ENCODE data around the gene ZDHHC8. TPM values are rescaled to one million over a fixed set of nuclear protein-coding genes. Genes with fewer than 3 reads are reported as not detected.

Gene ZDHHC8
- total and polyA plus RNA-seq, 10 donors = 12.7 to 71.5 (median 33.6) TPM

DNA sequence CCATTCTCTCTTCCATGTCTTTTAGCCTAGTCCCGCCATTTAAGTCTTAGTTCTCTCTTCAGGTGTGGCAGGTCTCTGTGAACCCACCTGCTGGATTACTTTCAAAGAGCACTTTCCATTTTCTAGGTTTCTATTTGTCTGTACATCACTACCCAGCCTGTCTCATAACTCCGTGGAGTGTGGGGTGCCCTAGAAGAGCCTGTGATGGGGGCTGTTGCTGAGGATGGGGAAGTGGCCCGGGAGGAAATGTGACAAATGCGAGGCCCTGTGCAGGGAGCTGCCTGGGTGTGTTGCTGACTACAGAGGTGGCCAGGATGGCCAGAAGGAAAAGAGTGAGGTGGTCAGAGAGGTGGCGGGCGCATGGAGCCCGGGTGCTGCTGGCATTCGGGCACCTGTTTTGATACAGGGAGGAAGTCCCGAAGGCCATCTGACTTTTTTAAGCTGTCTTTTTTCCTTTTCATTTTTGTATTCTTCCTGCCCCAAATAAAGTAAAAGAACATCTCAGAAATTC lies 40.8 kb upstream of the ZDHHC8 start:
- intact Hi-C loops (cut with DNase I; ENCODE audit: low total_unique reads) = no loop called here
- Histone ChIP-seq H3K4me3 (no peak overlapping the region), H3K27me3 (replicated peaks in 1 of 7) (no peaks in the 10 kb centered on the region), H3K4me1 (peaks cover 0 to 56% (median 22%) of the 10 kb centered on the region in 6 donors), H3K27ac (peak overlapping the region in 6 of 8 donors; percentile 26 to 70 (median 56)), H3K9me3 (no peaks in the 10 kb centered on the region), H3K36me3 (peaks cover 5 to 100% (median 96%) of the 10 kb centered on the region in 6 donors)
- peak; percentile 55 for DNase-seq
- TF ChIP-seq POLR2AphosphoS5 (IDR thresholded peaks at IDR 0.05) (no peak), POLR2A (IDR thresholded peaks at IDR 0.05) (no peak)
- TF ChIP-seq, protein P1, sequence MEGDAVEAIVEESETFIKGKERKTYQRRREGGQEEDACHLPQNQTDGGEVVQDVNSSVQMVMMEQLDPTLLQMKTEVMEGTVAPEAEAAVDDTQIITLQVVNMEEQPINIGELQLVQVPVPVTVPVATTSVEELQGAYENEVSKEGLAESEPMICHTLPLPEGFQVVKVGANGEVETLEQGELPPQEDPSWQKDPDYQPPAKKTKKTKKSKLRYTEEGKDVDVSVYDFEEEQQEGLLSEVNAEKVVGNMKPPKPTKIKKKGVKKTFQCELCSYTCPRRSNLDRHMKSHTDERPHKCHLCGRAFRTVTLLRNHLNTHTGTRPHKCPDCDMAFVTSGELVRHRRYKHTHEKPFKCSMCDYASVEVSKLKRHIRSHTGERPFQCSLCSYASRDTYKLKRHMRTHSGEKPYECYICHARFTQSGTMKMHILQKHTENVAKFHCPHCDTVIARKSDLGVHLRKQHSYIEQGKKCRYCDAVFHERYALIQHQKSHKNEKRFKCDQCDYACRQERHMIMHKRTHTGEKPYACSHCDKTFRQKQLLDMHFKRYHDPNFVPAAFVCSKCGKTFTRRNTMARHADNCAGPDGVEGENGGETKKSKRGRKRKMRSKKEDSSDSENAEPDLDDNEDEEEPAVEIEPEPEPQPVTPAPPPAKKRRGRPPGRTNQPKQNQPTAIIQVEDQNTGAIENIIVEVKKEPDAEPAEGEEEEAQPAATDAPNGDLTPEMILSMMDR (IDR thresholded peaks at IDR 0.05 in 8 of 11, conservative IDR thresholded peaks at IDR 0.05 in 3 of 11) = no peak
- WGBS, 5 donors = 63 to 69% (median 66%) methylated on average over 9 of the region's 9 CpGs

DNA sequence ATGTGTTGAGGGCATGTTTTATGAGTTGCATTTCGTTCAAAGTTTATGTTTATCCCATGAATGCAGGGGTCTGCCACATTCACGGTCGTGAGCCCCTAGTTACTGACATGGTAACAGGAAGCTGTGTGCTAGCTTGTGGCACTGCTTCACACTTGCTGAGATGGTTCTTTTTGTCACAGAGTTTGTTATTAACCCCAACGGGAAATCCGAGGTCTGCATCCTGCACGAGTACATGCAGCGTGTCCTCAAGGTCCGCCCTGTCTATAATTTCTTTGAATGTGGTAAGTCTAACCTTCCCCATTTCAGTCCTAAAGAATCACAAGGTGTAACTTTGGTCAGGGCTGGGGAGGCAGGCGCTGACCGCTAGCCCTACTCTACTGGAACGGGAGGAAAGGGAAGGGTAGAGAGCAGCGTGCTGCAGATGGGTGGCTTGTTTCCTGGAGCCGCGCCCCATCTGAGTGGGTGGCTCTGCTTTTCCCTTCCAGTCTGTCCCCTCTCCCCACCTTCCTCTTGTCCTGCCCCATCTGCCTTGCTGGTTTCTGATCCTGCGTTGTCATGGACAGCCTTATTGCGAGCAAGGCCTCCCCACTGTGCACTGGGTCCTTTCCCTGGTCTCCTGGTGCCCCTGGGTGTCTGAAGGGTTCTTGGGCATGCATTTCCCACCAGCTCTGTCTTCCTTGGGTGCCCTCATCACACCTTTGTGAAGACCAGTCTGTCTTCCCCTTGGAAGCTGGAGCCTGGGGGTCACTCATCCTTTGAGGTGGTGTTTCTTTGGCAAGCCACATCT lies 39.7 kb upstream of the ZDHHC8 start:
- Histone ChIP-seq H3K9me3 (peaks cover 0 to 6% (median 2%) of the 10 kb centered on the region in 8 donors), H3K4me3 (peak overlapping the region in 1 of 8 donors; percentile 16), H3K4me1 (peaks cover 0 to 53% (median 22%) of the 10 kb centered on the region in 6 donors), H3K36me3 (peaks cover 3 to 100% (median 94%) of the 10 kb centered on the region in 6 donors), H3K27ac (peak overlapping the region in 5 of 8 donors; percentile 47 to 70 (median 57)), H3K27me3 (replicated peaks in 1 of 7) (no peaks in the 10 kb centered on the region)
- intact Hi-C loops (cut with DNase I; ENCODE audit: low total_unique reads) = no loop called here
- peak; percentile 69 for DNase-seq
- WGBS, 5 donors = 83 to 90% (median 87%) methylated on average over 16 of the region's 16 CpGs
- TF ChIP-seq POLR2AphosphoS5 (IDR thresholded peaks at IDR 0.05) = no peak
- TF ChIP-seq POLR2A (IDR thresholded peaks at IDR 0.05) = no peak
- TF ChIP-seq, protein P1 (IDR thresholded peaks at IDR 0.05 in 8 of 11, conservative IDR thresholded peaks at IDR 0.05 in 3 of 11) = no peak

DNA sequence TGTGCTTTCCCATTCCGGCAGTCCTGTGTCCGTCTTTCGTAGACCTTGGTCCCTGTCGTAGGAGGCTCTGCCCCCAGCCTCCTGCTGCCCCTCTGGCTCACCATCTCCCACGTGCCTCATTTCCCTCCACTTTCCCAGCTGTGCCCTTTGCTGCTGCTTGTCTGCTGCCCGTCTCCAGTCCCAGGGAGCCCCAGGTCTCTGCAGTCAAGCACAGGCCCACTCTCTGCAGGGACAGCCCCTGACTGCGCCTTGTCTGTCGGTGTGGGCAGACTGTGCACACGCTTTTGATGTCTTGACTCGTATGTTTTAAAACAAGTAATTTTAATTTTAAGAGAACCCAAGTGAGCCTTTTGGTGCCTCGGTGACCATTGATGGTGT lies 39.1 kb upstream of the ZDHHC8 start:
- H3K27ac ChIP-seq = peak overlapping the region in 5 of 8 donors; percentile 47 to 70 (median 57)
- TF ChIP-seq POLR2A (IDR thresholded peaks at IDR 0.05) = no peak
- TF ChIP-seq, protein P1 (IDR thresholded peaks at IDR 0.05 in 8 of 11, conservative IDR thresholded peaks at IDR 0.05 in 3 of 11) = no peak
- TF ChIP-seq POLR2AphosphoS5 (IDR thresholded peaks at IDR 0.05) = no peak
- peaks cover 0 to 47% (median 22%) of the 10 kb centered on the region in 6 donors for H3K4me1 ChIP-seq
- peaks cover 0 to 8% (median 2%) of the 10 kb centered on the region in 8 donors for H3K9me3 ChIP-seq
- 85 to 92% (median 86%) methylated on average over 11 of the region's 11 CpGs for WGBS, 5 donors
- intact Hi-C loops (cut with DNase I; ENCODE audit: low total_unique reads) = no loop called here
- H3K4me3 ChIP-seq = peak overlapping the region in 1 of 8 donors; percentile 16
- DNase-seq = peak; percentile 63
- H3K36me3 ChIP-seq = peaks cover 3 to 100% (median 93%) of the 10 kb centered on the region in 6 donors
- no peaks in the 10 kb centered on the region for H3K27me3 ChIP-seq (replicated peaks in 1 of 7)
